ENCODE measurements around the gene TSPAN3. TPM values are rescaled to one million over a fixed set of nuclear protein-coding genes. Genes with fewer than 3 reads are reported as not detected.
A peak's percentile ranks its signal among the peaks of the same experiment; 100 is the strongest.

TSPAN3 gene
- total and polyA plus RNA-seq, 4 donors: 339 to 494 (median 450) TPM

DNA sequence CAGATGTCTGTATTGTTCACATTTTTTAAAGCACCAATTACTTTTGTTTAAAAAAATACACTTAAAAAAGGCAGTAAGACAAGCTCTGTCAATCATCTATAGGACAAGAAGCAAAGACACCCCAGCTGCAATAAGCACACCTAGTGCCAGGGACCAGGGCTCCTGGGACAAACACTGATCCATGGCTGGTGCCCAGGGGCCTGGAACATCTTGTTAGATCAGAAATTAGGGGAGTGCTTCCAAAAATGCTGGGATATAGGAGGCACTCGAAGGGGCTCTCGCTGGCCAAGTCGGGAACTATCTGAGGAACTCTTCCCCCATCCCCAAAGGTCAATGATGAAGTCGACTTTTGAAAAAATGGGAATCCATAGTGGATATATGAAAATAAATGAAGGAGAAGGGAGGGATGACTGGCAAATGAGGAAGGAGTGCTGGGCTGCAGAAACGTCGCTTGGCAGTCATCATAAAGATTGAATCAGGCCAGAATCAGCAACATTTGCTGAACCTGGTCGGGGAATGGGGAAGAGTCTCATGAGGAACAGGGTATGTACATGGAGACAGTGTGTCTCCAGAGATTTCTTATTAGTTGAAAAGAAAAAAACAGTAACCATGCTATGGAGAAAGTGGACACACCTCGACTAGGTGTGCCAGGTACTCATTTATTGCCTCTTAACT lies 28.5 kb downstream of the TSPAN3 start:
- Histone ChIP-seq H3K9ac (ENCODE audit: insufficient read depth in 1 of 2, low read length in 2 of 2) (no peak overlapping the region), H3K27ac (ENCODE audit: low read depth in 1 of 2, low read length in 1 of 2) (no peak overlapping the region), H3K4me3 (no peak overlapping the region), H3K4me1 (ENCODE audit: control insufficient read depth in 5 of 5, insufficient read depth in 5 of 5, low read length in 5 of 5) (peaks cover 0 to 7% (median 0%) of the 10 kb centered on the region in 5 donors), H3K27me3 (ENCODE audit: control insufficient read depth in 3 of 3, insufficient read depth in 3 of 3, low read length in 2 of 3) (no peaks in the 10 kb centered on the region), H3K9me3 (ENCODE audit: control insufficient read depth in 4 of 4, insufficient read depth in 3 of 4, low read length in 3 of 4) (no peaks in the 10 kb centered on the region), H3K36me3 (ENCODE audit: control insufficient read depth in 4 of 4, insufficient read depth in 4 of 4, low read length in 4 of 4) (peaks cover 15 to 43% (median 30%) of the 10 kb centered on the region in 4 donors)
- DNase-seq: peak in 1 of 3 donors; percentile 12
- TF ChIP-seq, protein P1, sequence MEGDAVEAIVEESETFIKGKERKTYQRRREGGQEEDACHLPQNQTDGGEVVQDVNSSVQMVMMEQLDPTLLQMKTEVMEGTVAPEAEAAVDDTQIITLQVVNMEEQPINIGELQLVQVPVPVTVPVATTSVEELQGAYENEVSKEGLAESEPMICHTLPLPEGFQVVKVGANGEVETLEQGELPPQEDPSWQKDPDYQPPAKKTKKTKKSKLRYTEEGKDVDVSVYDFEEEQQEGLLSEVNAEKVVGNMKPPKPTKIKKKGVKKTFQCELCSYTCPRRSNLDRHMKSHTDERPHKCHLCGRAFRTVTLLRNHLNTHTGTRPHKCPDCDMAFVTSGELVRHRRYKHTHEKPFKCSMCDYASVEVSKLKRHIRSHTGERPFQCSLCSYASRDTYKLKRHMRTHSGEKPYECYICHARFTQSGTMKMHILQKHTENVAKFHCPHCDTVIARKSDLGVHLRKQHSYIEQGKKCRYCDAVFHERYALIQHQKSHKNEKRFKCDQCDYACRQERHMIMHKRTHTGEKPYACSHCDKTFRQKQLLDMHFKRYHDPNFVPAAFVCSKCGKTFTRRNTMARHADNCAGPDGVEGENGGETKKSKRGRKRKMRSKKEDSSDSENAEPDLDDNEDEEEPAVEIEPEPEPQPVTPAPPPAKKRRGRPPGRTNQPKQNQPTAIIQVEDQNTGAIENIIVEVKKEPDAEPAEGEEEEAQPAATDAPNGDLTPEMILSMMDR (IDR thresholded peaks at IDR 0.05; ENCODE audit: control extremely low read depth, extremely low read depth): no peak
- no peak for ATAC-seq (ENCODE audit: insufficient read depth, low FRiP score)
- 86 to 88% methylated on average over 8 of the region's 8 CpGs for WGBS, 2 donors

DNA sequence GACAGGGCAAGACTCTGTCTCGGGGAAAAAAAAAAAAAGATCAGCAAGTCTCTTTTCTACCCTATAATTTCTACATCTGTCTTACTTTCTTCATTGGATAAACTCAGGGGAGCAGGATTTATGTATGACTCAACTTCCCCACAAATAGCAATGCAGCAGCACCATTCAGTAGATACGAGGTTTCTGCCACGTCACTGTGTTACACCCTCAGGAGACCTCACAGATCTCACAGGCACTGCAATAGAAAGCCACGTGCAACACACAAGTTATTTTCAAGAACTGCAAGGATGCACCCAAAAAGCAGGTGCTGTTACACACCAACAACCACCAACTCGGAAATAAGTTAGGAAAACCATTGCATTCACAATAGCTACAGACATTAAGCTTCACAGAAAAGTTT lies 30.2 kb downstream of the TSPAN3 start:
- Histone ChIP-seq H3K4me3 (no peak overlapping the region), H3K4me1 (ENCODE audit: control insufficient read depth in 5 of 5, insufficient read depth in 5 of 5, low read length in 5 of 5) (peaks cover 0 to 7% (median 0%) of the 10 kb centered on the region in 5 donors), H3K9ac (ENCODE audit: insufficient read depth in 1 of 2, low read length in 2 of 2) (no peak overlapping the region), H3K27ac (ENCODE audit: low read depth in 1 of 2, low read length in 1 of 2) (no peak overlapping the region), H3K27me3 (ENCODE audit: control insufficient read depth in 3 of 3, insufficient read depth in 3 of 3, low read length in 2 of 3) (no peaks in the 10 kb centered on the region), H3K36me3 (ENCODE audit: control insufficient read depth in 4 of 4, insufficient read depth in 4 of 4, low read length in 4 of 4) (peaks cover 5 to 40% (median 25%) of the 10 kb centered on the region in 4 donors), H3K9me3 (ENCODE audit: control insufficient read depth in 4 of 4, insufficient read depth in 3 of 4, low read length in 3 of 4) (no peaks in the 10 kb centered on the region)
- DNase-seq (no peak), ATAC-seq (ENCODE audit: insufficient read depth, low FRiP score) (no peak)
- 77 to 83% methylated on average over 5 of the region's 5 CpGs for WGBS, 2 donors
- TF ChIP-seq, protein P1 (IDR thresholded peaks at IDR 0.05; ENCODE audit: control extremely low read depth, extremely low read depth): no peak

DNA sequence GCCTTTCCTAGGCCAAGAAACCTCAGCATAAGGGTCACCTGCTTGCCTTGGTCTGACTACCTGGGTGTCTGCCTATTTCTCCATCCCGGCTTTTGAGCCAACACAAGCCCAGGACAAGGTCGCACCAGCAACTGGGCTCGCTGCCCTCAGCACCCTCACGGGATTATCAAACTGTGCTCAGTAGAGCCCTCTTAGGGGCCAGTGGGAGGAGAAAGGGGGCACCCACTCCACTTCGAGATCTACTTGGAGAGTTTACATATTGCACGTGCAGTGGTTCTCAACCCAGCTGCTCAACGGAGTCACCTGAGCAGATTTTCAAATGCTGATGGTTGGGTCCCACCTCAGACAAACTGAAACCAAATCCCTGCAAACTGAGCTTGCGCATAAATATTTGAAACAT lies 31.1 kb downstream of the TSPAN3 start:
- Histone ChIP-seq H3K9ac (ENCODE audit: insufficient read depth in 1 of 2, low read length in 2 of 2) (no peak overlapping the region), H3K27me3 (ENCODE audit: control insufficient read depth in 3 of 3, insufficient read depth in 3 of 3, low read length in 2 of 3) (no peaks in the 10 kb centered on the region), H3K4me3 (no peak overlapping the region), H3K36me3 (ENCODE audit: control insufficient read depth in 4 of 4, insufficient read depth in 4 of 4, low read length in 4 of 4) (peaks cover 5 to 40% (median 22%) of the 10 kb centered on the region in 4 donors), H3K4me1 (ENCODE audit: control insufficient read depth in 5 of 5, insufficient read depth in 5 of 5, low read length in 5 of 5) (peaks cover 0 to 4% (median 0%) of the 10 kb centered on the region in 5 donors), H3K9me3 (ENCODE audit: control insufficient read depth in 4 of 4, insufficient read depth in 3 of 4, low read length in 3 of 4) (no peaks in the 10 kb centered on the region), H3K27ac (ENCODE audit: low read depth in 1 of 2, low read length in 1 of 2) (no peak overlapping the region)
- DNase-seq (peak in 1 of 3 donors; percentile 67), ATAC-seq (ENCODE audit: insufficient read depth, low FRiP score) (no peak)
- TF ChIP-seq, protein P1 (IDR thresholded peaks at IDR 0.05; ENCODE audit: control extremely low read depth, extremely low read depth): no peak
- WGBS, 2 donors: 79% methylated on average over 8 of the region's 8 CpGs; no CpG with 5 or more reads in 1 of the 2 donors

Measured in lung (tissue), 12 donors.